ENCODE data around the gene HIF3A.
"Not testable (repeated sequence)": the region's sequence is repeated elsewhere in the genome, so short reads cannot be mapped to it uniquely, and the experiment has no call there.

Gene HIF3A

GRCh38 chr19:46296722-46297461 lies at the start of gene HIF3A:
Gene HIF3A (plus strand): TSS chr19:46297042. CDS start chr19:46297077, 35 bp downstream.
- peak; percentile 62 for DNase-seq

DNA sequence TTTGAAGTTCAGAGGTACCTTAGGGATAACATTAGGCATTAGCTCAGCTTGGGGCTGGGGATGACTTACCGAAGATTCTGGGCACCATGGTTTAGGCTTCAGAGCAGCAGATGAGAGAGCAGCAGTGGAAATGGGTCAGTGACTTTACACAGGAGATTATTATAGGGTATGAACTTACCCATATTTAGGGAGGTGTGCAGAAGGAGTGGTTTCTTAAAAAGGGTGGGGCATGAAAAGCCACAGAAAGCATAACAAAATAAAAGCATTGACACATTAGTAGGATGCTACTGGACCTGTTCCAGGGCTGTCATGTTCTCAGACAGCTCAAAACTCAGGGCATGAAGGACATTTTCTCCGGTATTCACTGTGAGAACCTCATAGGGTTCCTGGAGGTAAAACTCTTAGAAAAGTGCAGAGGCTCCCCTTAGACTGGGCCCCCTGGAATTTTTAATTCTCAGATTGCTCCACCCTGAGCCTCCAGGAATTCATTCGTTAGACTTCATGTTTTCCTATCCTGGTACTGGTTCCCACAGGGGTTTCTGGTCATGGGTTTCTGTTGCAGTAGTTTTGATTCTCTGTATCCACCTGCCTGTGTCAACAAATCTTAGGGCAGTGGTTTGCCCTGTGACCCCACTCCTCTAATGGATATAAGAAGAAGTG lies 46.6 kb upstream of the HIF3A start:
- DNase-seq = no peak

GRCh38 chr19:46251416-46251815 lies 45.4 kb upstream of the HIF3A start:
- no peak for DNase-seq

GRCh38 chr19:46254776-46255175 lies 42.1 kb upstream of the HIF3A start:
- no peak for DNase-seq

- no peak for DNase-seq
Observed at GRCh38 chr19:46256855-46257254, 40.0 kb upstream of the HIF3A start.

DNA sequence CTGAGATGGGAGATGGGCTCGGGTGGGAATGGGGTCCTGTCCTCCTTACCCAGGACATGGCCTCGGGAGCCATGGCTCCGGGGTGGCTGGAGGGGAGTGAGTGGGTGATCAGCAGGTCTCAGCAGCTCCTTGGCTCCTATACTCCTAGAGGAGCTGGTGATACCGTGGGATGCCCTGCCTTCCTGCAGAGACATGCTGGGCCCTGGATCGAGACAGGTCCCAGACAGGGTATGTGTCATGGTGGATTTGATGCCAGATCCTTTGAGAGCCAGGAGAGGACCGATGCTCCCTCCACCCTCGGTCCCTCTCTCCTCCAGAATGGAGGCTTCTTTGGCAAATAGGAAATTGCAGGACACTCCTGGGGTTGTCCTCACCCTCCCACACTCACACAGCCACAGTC lies 35.3 kb upstream of the HIF3A start:
- not testable (repeated sequence) for DNase-seq

GRCh38 chr19:46262684-46263296 lies 34.1 kb upstream of the HIF3A start:
- peak; percentile 28 for DNase-seq

DNA sequence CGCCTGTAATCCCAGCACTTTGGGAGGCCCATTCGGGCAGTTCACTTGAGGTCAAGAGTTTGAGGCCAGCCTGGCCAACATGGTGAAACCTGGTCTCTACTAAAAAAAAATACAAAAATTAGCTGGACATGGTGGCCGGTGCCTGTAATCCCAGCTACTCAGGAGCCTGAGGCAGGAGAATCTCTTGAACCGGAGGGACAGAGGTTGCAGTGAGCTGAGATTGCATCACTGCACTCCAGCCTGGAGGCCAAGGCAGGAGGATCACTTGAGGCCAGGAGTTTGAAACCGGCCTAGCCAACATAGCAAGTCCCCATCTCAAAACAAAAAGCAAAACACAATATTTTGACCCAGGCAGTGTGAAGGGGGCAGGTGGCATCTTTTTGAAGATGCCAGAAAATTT lies 32.0 kb upstream of the HIF3A start:
- not testable (repeated sequence) for DNase-seq

DNA sequence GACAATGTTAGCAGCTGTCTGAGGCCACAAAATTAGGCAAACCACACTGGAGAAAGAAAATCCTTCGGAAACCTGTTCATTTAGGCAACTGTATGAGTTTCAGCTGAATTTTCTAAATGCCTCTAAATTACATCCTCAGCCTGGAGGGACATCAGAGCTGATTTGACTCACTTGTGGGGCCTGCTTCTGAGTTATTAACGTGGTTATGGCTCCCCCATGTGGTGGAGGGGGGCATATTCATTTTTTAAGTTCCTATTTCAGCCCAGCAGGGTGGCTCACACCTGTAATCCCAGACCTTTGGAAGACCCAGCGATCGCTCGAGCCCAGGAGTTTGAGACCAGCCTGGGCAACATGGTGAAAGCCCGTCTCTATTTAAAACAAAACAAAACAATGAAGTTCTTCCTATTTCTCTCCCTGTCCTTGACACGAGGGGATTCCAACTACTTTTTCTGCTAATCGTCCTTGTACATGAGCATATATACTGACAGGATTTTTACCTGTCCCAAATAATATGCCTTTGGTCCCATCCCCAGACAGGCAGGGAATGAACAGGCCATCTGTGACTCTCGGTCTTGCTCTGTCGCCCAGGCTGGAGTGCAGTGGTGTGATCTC lies 31.5 kb upstream of the HIF3A start:
- peak; percentile 80 for DNase-seq

- no peak for DNase-seq
Observed at GRCh38 chr19:46269101-46269500, 27.7 kb upstream of the HIF3A start.

- DNase-seq = no peak
Observed at GRCh38 chr19:46270521-46271256, 26.2 kb upstream of the HIF3A start.

GRCh38 chr19:46271481-46272197 lies 25.2 kb upstream of the HIF3A start:
- no peak for DNase-seq

DNA sequence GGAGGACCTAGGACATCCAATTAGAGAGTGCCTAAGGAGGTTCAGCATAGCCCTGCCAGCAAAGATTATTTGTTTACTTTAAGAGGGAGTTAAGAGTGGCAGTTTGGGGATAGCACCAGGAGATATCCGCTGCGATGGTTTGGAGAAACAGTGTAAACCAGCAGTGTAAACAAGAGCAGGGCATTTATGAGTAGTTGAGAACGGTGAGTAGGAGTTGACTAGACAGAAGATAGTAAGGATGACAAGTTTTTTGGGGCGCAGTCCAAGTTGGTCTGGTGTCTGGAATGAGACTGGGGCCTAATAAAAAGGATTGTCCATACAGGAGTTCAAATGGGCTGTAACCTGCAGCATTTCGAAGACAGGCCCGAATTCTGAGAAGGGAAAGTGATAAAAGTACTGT lies 22.9 kb upstream of the HIF3A start:
- DNase-seq = not testable (repeated sequence)

GRCh38 chr19:46279177-46279576 lies 17.7 kb upstream of the HIF3A start:
- no peak for DNase-seq

DNA sequence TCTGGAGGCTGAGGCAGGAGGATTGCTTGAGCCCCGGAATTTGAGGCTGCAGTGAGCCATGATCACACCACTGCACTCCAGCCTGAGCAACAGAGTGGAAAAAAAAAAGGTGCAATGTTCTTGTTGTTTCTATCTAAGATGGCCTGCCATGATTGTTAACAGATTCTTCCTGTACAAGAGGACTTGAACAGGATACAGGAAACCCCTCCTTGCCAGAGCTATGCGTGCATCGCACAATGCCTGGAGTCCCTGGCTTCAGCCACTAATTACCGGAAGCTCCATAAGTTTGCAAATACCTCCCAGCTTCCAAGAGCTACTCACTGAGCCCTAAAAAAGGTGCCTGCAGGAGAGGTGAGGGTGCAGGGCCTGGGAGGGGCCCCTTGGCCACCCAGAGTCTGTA lies 13.1 kb upstream of the HIF3A start:
- DNase-seq = no peak

GRCh38 chr19:46284635-46285034 lies 12.2 kb upstream of the HIF3A start:
- DNase-seq = no peak

DNA sequence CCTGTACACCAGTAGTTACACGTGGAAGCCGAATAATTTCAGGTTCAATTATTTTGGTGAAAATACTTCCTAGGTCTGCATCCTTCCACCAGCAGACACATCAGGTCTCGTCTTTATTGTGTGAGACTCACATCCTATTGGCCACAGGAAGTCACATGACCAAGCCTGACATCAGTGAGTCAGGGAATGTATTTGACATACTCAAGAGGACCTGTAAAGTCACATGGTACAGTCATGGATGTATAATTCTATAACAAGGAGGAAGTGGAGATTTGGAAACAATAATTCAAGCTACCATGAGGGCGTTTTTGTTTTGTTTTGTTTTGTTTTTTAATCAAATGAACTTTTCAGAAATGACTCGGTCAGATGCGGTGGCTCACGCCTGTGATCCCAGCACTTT lies 9.3 kb upstream of the HIF3A start:
- no peak for DNase-seq

GRCh38 chr19:46288896-46289588 lies 7.8 kb upstream of the HIF3A start:
- peak; percentile 13 for DNase-seq

DNA sequence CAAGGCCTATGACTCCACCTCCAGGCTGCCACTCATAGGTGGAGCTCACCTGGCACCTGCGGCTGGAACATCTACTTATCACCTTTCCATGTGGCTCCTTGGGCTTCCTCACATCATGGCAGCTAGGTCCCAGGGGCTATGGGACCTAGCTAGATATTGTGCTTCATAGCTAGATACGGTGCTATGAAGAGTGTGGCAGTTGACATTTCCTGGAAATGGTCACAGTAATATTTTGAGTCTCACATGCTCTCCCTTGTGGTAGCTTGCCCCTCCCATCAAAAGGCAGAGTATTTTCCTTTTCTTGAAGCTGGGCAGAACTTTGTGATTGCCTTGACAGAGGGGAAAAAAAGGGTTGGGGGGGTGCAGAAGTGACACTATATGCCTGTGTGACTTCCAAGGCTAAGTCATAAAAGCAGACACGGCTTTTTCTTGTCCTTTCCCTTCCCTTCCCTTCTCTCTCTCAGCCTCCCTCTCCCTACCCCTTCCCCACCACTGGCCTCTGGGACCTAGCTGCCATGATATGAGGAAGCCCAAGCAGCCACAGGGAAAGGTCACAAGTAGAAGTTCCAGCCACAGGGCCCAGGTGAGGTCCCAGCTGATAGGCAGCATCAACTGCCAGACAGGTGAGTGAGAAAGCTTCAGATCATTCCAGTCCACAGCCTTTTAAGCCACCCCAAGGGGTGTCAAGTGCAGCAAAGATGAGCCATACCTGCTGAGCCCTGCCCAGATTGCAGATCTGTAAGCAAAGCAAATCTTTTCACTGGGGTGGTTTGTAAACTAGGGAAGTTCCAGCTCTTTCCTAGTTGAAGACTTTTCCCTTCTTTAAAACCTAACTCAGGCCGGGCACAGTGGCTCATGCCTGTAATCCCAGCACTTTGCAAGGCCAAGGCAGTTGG lies 6.9 kb upstream of the HIF3A start:
- no peak for DNase-seq

- no peak for DNase-seq
Observed at GRCh38 chr19:46291829-46292228, 5.0 kb upstream of the HIF3A start.

DNA sequence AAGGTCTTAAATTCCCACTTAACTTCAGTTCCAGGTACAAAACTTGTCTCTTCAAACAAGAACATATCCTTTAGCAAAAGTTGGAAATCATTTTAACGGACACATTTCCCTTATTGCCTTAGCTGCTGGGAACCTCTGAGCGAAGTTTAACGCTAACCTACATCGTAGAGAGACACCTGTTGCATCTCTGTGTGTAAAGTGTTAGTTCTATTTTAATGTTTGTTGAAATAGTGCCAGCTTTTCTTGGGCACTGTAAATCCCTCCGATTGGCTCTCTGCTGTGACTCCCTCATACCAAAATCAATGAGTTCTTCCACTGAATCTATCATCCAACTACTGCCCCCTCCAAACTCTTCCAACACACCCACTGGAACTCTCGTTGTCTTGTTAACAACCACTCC lies 2.3 kb upstream of the HIF3A start:
- peak; percentile 29 for DNase-seq
